ENCODE measurements around the gene DIRAS3.
A peak's percentile ranks its signal among the peaks of the same experiment; 100 is the strongest.
"Not testable (repeated sequence)": the region's sequence is repeated elsewhere in the genome, so short reads cannot be mapped to it uniquely, and the experiment has no call there.

The DIRAS3 gene, protein sequence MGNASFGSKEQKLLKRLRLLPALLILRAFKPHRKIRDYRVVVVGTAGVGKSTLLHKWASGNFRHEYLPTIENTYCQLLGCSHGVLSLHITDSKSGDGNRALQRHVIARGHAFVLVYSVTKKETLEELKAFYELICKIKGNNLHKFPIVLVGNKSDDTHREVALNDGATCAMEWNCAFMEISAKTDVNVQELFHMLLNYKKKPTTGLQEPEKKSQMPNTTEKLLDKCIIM

DNA sequence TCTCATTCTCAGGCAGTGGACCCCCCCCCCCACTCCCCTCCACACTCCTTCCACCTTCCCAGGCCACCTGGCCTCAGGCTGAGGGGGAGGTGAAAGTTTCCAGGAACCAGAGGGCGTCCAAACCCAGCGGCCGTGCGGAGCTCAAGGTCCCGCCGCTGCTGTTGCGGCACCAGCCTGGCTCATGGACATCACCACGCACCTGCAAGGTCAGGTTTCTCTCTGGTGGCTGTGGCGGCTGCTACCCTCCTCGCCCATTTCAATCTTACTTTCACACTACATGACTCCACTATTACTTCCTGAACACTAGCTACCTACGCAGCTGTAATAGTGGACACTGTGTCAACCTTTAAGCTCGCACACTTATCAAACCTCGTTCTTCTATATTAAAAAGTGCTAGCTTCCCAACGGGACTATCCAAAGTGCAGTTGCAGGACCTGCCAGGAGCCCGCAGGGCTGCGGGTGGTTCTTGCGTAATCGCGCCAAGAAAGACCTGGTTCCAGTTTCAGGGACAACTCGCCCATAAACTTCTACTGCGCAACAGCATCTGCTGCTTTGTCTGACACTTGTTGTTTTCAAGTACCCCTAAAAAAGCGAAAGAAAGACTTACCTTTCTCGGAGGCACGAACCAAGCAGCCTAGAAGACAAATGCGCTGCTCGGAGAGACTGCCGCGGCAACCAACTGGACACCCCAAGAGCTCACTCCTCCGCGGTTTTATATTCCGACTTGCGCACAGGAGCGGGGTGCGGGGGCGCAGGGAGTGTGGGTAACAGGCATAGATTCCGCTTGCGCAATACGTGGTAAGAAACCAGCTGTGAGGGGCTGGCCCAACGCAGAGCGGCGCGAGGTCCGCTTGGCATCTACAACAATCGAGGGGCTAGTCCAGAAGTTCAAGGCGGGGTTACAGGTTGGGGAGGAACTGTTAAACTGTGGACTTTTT lies at the start of gene DIRAS3:
DIRAS3 (minus strand) TSS at position 687 of the 938 bp plus-strand sequence. CDS start 3,330 bp downstream, outside the sequence.
- no peak for DNase-seq (ENCODE audit: low spot score)

DNA sequence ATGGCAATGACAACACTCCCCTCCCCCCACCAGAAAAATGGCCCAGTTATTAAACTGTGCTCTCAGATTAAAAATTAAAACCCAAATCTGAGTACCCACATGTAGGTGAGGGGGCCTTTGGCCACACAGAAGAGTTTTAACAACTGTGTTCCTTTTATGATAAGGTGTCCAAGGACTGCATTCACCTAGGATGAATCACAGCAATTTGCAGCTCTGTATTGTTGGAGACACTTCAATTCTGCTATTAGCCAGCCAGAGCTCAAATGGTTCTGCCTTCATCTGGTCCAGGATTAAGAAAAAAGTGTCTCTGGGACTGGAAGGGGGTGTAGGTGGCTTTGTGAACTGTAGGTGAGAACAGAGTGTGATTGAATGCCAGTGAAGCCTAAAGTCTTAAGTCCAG lies 43.3 kb upstream of the DIRAS3 start:
- no peak for DNase-seq (ENCODE audit: low spot score)

DNA sequence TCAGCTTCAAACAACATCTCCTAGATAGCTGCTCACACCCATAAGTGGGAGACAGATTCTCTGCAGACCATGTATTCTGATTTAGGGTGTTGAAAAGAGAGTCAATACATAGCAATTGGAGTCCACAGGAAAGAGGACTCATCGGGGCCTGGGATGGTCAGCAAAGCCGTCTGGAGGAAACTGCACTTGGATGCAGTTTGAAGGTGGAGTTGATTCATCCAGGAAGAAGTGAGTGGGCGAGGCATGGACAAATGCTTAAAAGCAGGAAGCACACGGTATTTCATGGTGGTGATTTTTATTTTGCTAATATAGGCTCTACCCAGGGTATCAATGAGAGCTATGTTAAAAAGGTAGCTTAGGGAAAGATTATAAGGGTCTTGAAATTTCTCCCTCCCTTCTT lies 36.8 kb upstream of the DIRAS3 start:
- DNase-seq (ENCODE audit: low spot score): no peak

DNA sequence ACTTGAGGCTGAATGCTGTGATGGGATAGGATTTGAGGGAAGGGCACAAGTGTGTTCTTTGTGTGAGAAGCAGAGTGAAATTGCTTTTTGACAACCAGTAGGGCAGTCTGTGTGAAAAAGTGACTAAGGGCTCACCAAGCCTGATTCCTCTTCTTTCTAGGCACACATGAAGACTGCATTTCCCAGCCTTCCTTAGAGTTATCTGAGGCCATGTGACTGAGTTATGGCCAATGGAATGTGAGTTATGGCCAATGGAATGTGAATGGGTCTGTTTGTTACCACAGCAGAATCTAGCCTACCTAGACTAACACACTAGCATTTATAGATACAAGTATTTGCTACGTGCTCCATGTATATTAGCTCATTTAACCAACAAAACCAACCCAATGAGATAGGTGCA lies 35.3 kb upstream of the DIRAS3 start:
- DNase-seq (ENCODE audit: low spot score): no peak

DNA sequence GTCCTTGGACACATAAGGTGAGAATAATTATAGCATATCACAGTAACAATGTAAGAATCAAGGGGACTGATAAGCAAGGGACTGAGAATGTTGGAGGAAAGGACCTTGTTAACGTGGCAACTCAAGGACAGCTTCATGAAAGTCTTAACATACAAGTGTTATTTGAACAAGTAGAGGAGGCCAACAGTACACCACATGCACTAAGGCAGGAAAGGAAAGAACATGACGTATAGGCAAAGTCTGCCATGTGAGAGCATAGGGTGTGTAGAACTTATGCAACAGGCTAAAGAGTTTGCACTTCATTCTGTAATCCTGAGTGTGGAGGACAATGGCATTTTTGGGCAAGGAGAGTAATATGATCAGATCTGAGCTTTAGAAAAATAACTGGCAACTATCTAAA lies 33.3 kb upstream of the DIRAS3 start:
- DNase-seq (ENCODE audit: low spot score): no peak

DNA sequence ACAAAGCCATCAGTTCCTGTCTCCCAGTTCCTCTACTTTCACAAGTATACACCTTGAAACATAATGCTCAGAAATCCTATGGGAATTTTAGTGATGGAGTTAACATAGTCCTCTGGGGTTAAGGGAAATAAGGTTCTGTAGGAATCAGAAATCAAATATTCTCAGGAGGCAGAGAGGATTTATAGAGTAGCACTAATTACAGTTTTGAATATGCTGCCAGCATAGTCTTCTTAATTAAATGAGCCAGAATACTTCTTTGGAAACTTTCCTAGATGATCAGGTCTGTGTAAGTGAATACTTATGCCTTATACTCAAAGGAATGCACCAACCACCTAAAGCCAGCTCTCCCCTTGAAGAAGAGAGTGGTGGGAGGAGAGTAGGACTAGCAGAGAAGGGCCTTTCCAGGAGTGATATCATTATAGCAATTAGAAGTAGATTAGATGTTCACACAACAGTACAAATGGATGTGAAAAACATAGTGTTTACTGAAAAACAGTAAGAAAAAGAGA lies 31.4 kb upstream of the DIRAS3 start:
- no peak for DNase-seq (ENCODE audit: low spot score)

DNA sequence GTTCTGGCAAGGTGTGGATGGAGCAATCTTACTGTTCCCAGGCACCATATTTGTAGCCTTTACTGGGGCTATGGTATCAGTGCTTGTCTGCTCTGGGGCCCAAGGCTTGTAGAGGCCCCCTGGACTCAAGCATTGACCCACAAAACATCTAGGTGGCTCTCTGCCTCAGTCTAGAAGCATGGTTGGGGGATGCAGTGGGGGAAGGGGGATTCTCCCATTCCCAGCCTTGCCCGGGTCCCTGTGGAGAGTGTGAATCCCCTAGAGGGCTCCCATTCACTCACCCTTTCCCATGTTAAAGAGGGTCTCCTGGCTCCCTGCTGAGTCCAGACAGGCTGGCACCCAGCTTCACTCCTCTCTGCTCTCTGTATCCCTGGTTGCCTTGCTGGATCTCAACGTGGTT lies 28.2 kb upstream of the DIRAS3 start:
- DNase-seq (ENCODE audit: low spot score): no peak

DNA sequence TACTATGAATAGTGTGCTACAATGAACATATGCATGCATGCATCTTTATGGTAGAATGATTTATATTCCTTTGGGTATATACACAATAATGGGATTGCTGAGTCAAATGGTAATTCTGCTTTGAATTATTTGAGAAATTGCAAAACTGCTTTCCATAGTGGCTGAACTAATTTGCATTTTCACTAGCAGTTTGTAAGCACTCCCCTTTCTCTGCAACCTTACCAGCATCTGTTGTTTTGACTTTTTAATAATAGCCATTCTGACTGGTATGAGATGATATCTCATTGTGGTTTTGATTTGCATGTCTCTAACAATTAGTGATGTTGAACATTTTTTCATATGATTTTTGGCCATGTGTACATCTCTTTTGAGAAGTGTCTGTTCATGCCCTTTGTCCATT lies 24.0 kb upstream of the DIRAS3 start:
- DNase-seq (ENCODE audit: low spot score): no peak

DNA sequence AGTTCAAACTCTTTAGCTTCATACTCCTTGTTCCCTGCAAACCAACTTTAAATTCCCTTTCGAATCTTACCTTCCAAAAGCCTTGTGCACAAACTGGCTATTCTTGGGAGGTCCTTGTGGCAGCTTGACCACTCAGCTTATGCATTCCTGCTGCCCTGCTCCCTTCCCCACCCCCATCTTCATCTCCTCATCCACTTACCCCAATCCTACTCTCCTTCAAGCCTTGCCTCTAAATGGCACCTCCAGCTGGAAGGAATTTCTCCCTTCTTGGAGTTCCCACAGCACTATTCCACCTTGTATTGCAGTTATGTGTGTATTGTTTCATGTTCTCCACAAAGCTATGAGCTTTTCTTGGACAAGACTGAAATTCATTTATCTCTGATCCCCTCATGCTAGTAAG lies 15.3 kb upstream of the DIRAS3 start:
- no peak for DNase-seq (ENCODE audit: low spot score)

DNA sequence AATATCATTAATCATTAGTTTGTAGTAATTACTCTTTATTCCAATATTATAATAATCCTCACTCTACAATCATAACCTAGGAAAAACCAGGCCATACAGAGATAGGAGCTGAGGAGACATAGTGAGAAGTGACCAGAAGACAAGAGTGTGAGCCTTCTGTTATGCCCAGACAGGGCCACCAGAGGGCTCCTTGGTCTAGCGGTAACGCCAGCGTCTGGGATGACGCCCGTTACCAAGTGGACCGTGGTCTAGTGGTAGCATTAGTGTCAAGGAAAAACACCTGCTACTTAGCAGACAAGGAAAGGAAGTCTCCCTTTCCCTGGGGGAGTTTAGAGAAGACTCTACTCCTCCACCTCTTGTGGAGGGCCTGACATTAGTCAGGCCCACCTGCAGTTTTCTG lies 7.6 kb upstream of the DIRAS3 start:
- not testable (repeated sequence) for DNase-seq (ENCODE audit: low spot score)

DNA sequence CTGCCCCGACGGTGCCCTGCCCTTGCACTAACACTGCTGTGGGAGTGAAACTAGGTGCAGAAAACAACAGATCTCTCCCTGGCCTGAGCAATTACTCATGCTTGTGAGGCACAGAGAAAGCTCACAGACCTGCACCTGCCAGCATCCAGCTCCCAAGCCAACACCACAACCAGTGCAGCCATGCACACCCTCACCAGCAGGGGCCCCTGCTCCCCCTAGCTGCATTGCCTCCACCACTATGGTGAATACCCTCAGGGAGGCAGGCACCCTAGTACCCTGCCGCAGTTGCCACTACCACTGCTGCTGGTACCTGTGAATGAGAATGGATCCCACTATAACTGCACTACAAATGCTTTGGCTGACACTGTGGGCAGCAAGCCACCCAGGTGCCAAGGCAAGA lies 7.1 kb upstream of the DIRAS3 start:
- DNase-seq (ENCODE audit: low spot score): no peak

DNA sequence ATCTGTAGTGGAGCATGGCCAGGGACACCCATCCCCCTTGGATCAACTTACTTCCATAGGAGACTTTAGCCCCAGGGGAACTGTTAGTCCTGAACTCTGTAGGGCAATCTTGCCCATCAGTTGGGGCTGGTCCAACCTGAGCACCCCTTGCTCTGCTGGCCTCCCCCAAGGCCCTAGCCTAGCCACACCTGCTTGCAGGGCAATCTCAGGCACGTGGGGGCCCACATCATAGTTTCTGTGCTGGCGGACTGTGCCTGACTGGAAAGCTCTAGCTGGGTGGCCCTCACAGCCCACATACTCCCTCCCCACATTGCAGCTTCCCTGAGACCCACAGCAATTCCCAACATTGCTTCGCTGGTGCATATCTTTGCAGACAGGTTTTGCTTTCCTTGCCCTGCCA lies 6.6 kb upstream of the DIRAS3 start:
- DNase-seq (ENCODE audit: low spot score): no peak

DNA sequence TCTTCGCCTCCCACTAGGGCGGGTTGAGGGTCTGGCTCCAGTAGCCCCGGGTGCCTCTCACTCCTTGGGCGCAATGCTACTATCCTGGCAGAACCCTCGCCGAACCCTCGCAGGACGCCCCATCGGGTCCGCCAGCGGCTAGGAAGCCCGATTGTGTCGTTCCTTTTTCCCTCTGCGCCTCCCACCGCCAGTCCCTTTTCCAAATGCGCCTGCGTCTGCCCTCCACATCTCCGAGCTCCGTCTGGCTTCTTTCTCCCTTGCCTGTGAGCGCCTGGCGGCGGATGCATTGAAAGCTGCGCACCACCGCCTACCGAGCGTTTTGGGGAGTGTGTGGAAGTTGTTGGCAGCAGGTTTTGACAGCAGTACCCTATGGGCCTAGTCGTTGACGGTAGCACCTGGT lies 1.0 kb upstream of the DIRAS3 start:
- DNase-seq (ENCODE audit: low spot score): peak; percentile 69

DNA sequence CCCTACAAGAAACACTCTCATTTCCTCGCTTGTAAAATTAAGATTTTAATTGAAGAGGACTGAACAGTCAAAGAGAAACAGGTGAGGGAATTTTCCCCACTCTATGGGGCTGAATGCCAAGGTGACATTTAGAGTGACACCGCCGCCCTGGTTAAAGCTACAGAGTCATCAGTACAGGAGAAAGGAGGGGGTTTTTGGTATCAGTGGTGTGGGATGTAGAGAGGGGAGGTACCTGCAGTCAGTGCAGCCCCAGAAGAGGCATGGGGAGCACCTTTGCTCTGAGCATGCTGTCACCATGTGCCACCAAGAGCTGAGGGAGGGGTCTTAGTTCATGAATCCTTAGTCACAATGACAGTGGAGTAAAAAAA lies 2.8 kb downstream of the DIRAS3 start:
- DNase-seq (ENCODE audit: low spot score): no peak

DNA sequence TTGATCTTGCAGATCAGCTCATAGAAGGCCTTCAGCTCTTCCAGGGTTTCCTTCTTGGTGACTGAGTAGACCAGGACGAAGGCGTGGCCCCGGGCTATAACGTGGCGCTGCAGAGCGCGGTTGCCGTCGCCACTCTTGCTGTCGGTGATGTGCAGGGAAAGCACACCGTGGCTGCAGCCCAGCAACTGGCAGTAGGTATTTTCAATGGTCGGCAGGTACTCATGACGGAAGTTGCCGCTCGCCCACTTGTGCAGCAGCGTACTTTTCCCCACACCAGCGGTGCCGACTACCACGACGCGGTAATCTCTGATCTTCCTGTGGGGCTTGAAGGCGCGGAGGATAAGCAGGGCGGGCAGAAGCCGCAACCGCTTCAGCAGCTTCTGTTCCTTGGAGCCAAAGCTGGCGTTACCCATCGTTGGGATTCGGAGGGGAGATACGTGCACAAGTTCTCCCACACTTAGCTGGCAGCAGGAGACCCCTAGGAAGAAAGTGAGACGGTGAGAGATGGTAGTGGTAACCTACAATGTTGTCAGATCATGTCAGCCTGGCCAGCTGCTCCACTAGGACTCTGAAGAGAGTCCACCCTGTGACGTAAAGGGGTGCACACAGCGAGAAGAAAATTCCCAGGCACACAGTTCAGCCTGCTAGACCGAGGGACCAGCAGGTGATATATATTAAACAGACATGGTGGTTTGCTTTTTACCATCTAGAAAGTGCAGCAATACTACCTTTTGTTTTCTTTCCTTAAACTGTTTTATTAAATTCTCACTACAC lies 3.4 kb downstream of the DIRAS3 start:
- no peak for DNase-seq (ENCODE audit: low spot score)

DNA sequence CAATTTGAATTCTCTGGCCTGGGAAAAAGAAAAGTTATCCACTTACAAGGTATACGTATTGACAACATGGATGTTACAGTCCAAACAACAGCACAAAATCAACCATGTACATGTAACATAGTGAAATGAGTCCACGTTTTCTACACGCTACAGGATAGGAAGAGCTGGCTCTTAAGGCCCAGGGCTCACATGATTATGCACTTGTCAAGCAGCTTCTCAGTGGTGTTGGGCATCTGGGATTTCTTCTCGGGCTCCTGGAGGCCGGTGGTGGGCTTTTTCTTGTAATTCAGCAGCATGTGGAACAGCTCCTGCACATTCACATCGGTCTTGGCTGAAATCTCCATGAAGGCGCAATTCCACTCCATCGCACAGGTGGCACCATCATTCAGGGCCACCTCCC lies 4.0 kb downstream of the DIRAS3 start:
- no peak for DNase-seq (ENCODE audit: low spot score)

DNA sequence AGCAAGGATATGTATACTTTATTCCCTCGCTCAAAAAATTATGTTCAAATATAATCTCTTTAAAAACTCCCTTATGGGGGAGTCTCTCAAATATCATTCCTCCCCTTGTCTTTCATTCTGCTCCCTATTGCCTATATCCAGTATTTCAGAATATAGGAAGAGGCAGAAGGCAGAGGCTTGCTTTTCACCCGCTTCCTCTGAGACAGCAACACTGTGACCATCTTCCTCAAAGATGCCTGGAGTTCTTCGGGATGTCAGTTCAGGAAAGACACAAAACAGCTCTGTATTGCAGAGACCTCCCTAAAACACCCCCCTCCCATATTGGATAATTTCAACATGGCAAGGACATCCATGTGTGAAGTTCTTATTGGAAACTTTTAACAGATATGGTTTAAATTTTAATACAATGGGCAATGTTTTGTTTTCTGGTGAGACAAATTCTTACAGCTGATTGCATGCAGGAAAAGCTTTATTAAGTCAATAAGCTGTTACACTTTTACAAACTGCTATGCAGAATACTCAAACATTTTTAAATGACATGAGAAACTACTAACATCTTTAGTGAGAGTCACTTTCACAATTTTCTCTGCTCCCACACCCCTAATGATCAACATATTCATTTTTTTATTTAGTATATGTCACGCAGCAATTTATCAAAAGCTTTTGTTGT lies 4.8 kb downstream of the DIRAS3 start:
- DNase-seq (ENCODE audit: low spot score): no peak

DNA sequence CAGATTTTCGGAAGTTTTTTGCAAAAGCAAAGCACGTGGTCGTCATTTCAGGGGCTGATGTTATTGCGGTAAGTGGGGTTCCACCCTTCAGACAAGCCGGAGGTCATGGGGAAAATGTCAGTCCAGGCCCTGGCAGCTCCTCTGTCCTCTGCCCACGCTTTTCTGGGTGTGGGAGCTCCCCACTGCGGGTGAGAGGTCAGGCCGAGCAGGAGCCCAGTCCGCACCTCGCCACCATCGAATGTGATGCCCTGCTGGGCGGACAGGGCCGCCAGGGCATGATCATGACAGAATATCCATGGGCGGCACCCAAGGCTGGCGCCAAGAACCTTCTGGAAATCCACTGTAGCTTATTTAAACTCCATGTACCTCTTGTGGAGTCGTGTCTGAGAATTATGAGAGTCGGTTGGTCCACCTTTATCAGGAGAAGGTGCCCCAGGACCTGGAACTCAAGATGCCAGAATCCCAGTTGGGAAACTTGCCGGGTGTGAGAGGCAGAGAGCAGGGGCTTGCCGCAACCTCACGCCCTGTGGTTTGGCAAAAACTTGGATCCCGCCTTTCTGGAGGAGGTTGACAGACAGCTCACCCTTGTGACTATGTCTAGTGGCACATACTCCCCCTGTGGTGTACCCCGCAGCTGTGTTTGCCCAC lies 6.9 kb downstream of the DIRAS3 start:
- DNase-seq (ENCODE audit: low spot score): no peak

DNA sequence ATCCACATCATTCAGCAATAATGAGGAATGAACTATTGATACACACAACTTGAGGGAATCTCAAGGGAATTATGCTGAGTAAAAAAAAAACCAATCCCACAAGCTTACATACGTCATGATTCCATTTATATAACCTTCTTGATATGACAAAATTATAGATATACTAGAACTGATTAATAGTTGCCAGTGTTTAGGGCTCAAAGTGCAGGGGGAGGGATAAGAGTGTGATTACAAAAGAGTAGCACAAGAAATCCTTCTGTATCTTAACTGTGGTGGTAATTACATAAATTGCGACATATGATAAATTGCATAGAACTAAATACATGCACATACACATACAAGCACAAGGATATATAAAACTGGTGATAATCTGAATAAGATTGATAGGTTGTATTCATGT lies 13.5 kb downstream of the DIRAS3 start:
- DNase-seq (ENCODE audit: low spot score): no peak

DNA sequence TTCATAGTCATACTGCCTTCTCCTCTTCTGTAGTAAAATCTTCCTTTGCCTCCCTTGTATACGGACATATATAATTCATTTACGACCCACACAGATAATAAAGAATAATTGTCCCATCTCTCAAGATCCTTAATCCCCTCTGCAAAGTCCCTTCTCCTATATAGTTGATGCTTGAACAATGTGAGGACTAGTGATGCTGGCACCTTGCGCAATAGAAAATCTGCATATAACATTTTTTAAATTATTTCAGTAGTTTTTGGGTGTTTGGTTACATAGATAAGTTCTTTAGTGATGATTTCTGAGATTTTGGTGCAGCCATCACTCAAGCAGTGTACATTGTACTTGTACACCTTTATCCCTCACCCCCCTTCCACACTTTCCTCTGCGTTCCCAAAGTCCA lies 21.0 kb downstream of the DIRAS3 start:
- DNase-seq (ENCODE audit: low spot score): no peak

DNA sequence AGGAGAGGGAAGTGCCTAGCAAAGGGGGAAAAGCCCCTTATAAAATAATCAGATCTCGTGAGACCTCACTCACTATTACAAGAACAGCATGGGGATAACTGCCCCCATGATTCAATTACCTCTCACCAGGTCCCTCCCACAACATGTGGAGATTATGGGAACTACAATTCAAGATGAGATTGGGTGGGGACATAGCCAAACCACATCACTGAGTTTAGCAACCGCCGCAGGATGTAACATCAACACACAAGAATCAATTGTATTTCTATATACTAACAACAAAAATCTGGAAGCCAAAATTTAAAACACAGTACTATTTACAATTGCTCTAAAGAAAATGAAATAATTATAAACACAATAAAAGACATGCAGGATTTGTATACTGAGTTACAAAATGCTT lies 21.9 kb downstream of the DIRAS3 start:
- no peak for DNase-seq (ENCODE audit: low spot score)
